AG09319 (cell line): ENCODE data around the gene MAML3.

Experiments
- DNase-seq: peaks from one replicate; pipeline ENCODE4 v3.0.0-alpha.2; 2010; ENCODE audit warnings: low read depth; ENCODE audit errors: extremely low read depth
- CTCF ChIP-seq: IDR thresholded peaks from 2 replicates; pipeline ENCODE4 v1.5.1; 2011; ENCODE audit warnings: low read depth, mild to moderate bottlenecking, inconsistent platforms, low read length, moderate library complexity

The MAML3 gene

GRCh38 chr4:139669890-139670289, 484.1 kb downstream of the MAML3 start:
- TF ChIP-seq CTCF, result no peak
- no peak for DNase-seq

DNA sequence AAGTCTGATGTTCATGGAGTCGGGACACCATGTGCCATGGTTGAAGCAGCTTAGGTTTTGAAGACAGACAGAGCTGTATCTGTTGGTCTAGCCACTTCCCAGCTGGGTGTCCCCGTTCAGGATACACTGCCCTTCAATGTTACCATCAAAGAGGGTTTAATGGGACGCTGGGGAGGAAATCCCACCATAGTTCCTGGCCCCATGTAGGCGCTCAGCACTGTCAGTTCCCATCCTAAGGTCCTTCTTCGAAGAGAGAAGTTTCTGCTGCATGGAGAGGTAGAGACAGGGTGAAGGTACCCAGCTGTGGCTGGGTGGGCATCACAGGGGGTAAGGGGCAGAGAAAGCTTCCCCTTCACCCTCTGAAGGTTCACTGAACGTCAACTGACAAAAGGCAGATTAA, 484.6 kb downstream of the MAML3 start:
- TF ChIP-seq CTCF, result no peak
- no peak for DNase-seq

DNA sequence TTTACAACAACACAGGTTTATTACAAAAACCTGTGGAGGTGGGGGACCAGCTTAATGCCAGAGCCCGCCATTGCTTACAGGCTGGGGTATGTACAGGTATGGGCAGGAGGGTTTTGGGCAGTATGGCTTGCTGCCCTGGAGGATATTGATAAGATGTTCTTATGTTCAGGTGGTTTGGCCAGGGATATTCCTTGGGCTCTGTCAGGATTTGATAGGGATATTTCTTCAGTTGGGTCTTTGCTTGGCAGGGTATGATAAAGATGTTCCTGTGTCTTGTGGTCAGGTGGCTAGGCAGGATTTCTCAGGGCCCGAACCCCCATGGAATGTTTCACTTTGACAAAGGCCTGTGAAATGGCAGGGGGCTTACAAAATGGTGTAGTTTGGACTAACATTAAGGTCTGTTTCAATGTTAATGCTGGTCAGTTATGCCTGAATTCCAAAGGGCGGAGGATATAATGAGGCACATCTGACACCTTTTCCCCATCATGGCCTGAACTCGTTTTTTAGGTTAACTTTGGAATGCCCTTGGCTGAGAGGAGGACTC, 485.3 kb downstream of the MAML3 start:
- no peak for DNase-seq
- no peak for TF ChIP-seq CTCF

DNA sequence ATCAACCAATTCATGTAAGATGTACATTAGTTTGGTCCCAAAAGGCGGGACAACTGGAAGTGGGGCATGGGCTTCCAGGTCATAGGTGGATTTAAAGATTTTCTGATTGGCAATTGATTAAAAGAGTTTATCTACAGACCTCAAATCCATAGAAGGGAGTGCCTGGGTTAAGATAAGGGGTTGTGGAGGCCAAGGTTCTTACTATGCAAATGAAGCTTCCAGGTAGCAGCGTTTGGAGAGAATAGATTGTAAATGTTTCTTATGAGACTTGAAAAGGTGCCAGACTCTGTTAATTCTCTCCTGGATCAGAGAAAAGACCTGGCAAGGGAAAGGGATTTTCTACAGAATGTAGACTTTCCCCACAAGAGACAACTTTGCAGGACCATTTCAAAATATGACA, 485.9 kb downstream of the MAML3 start:
- DNase-seq, result no peak
- no peak for TF ChIP-seq CTCF
